Effector memory CD8-positive, alpha-beta T cell (primary cell): ENCODE measurements around the gene GSE1.
A peak's percentile ranks its signal among the peaks of the same experiment; 100 is the strongest.

ENCODE experiments used
- ATAC-seq: fragments of 150-1000 bp; cut with Tn5 transposase; replicated peaks from 2 replicates; pipeline ENCODE4 v1.10.0; 2021; ENCODE audit warnings: mild to moderate bottlenecking, moderate library complexity
- DNase-seq, 3 experiments: peaks; one replicate each; pipeline ENCODE4 v3.0.0; 2021
- H3K27ac Mint-ChIP-seq, 2 donors: one replicate each; pipeline ENCODE4 v1.8.0; 2022; ENCODE audit warnings: mild to moderate bottlenecking in 2 of 2, mixed read lengths in 2 of 2, moderate library complexity in 2 of 2
- H3K27me3 Mint-ChIP-seq, 2 donors: one replicate each; pipeline ENCODE4 v1.8.0; 2022; ENCODE audit warnings: mixed read lengths in 2 of 2
- H3K36me3 Mint-ChIP-seq: one replicate; pipeline ENCODE4 v1.8.0; 2022; ENCODE audit warnings: mild to moderate bottlenecking, moderate library complexity, mixed read lengths; ENCODE audit not compliant: insufficient read depth
- H3K4me1 Mint-ChIP-seq, 2 donors: one replicate each; pipeline ENCODE4 v1.8.0; 2022; ENCODE audit warnings: low read depth in 2 of 2, mixed read lengths in 2 of 2
- H3K4me3 Mint-ChIP-seq, 2 donors: one replicate each; pipeline ENCODE4 v1.8.0; 2022; ENCODE audit warnings: mild to moderate bottlenecking in 2 of 2, mixed read lengths in 2 of 2, moderate library complexity in 2 of 2
- H3K9me3 Mint-ChIP-seq, 2 donors: one replicate each; pipeline ENCODE4 v1.8.0; 2022; ENCODE audit warnings: mixed read lengths in 2 of 2

GSE1 gene

DNA sequence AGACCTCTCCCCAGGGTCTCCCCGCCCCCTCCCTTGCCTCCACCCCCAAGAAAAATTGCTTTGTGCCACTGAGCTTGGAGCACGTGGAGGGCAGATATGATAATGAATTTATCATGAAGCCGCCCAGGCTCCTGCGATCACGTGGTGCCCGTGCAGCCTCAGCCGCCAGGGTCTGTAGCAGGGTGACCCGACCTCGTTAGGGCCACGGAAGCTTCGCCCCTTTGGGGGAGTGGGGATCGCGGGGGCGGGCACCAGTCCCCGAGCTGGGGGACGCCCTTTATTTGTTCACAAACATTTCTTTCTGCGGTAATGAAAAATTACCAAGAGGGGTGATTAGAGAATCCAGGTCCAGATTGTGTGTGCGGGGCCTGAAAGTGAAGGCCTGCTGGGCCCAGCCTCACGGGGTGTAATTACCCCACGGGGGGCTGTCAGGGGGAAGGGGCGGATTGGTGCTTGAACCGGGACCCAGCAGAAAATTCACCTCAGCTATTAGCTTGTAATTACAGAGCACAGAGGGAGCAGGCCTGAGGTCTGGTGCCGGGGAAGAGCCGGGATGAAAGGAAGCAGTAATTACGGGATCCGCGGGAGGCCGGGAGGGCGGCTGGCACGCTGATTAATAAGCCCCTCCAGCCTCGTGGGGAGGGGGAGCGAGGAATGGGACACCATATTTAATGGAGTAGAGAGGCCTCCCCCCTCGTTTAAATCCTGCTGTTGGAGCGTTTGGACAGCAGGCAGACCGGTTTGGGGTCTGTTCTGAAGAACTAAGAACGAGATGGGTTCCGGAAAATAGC is 13.3 kb downstream of the GSE1 start:
- Mint-ChIP-seq H3K4me1 (peaks cover 51 to 66% of the 10 kb centered on the region in 2 donors), H3K27ac (peak overlapping the region; percentile 77 to 78)

DNA sequence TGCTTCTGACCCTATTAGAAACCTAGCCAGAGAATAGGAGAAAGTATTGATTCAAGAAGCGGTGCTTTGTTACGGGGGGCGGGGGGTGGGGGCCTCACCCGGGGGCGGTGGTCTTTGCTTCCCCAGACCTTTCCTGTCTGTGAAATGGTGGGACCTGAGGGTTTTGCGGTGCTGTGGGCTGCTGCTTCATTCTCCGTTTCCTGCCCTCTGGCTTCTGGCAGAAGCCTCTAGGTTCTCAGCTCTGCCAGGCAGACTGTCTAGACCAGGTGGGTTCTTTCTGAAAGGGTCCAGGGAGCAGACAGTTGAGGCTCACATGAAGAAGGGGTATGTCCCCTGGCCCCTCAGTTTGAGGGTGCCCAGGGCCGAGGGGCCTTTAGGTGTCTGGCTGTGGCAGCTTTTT is 14.0 kb downstream of the GSE1 start:
- DNase-seq, result no peak
- Mint-ChIP-seq H3K27ac (peak overlapping the region; percentile 65 to 75), H3K27me3 (no peaks in the 10 kb centered on the region), H3K36me3 (peaks cover 26% of the 10 kb centered on the region), H3K4me1 (peaks cover 46 to 61% of the 10 kb centered on the region in 2 donors), H3K9me3 (no peaks in the 10 kb centered on the region), H3K4me3 (peak overlapping the region in 1 of 2 donors; percentile 67)
- peak; percentile 62 for ATAC-seq

More for the DNA sequence above, 13.3 kb downstream of the GSE1 start:
- ATAC-seq (no peak), DNase-seq (no peak)
- Mint-ChIP-seq H3K27me3 (no peaks in the 10 kb centered on the region), H3K9me3 (no peaks in the 10 kb centered on the region), H3K4me3 (peak overlapping the region; percentile 58 to 67), H3K36me3 (peaks cover 29% of the 10 kb centered on the region)

DNA sequence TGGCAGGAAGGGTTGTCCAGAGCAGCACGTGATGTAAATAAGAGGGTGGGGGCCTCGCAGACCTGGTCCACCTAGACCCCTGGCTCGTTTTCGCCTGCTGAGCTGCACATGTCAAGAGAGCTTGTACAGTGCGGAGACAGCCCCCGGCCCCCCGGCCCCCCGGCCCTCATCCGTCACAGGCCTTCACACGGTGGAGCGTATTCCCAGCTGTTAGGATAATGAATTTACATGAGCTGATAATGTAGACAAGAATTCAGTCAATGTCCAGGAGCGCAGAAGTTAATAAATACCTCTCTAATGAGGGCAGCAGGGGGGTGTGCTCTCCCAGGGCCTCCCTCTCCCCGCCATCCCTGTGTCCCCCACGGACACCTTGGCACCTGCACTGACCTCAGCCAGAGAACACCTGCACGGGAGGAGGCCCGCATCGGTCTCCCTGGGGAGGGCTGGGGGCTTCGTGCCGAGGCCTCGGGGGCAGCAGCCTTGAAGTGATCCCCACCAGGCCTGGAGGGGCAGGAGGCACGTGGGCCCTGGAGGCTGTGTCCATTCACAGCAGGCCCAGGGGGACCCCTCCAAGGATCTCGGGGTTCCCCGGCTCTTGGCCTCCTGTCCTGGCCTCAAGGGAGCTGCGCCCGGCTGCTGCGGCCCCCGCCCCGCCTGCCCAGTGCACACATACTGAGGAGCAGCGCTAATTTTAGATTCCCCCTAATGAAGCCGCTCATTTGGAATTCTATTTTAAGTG is 14.6 kb downstream of the GSE1 start:
- no peaks in the 10 kb centered on the region for H3K9me3 Mint-ChIP-seq
- H3K4me1 Mint-ChIP-seq, result peaks cover 42 to 55% of the 10 kb centered on the region in 2 donors
- H3K27me3 Mint-ChIP-seq, result no peaks in the 10 kb centered on the region
- no peak overlapping the region for H3K4me3 Mint-ChIP-seq
- ATAC-seq, result no peak
- H3K36me3 Mint-ChIP-seq, result peaks cover 23% of the 10 kb centered on the region
- no peak for DNase-seq
- peak overlapping the region; percentile 65 to 75 for H3K27ac Mint-ChIP-seq

DNA sequence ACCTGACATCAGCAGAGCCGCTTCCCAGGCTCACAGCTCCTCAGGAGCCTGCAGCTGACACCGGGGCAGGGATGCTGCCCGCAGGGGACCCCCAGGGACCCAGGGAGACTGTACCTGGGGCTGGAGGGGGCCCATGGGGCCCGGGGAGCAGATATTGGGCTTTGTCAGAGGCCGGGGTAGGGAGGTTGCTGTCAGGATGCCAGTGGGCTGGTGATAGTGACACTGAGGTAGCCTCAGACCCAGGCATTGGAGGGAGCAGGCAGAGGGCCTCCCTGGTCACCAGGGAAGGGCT is 15.1 kb downstream of the GSE1 start:
- H3K27me3 Mint-ChIP-seq, result no peaks in the 10 kb centered on the region
- no peak overlapping the region for H3K27ac Mint-ChIP-seq
- H3K9me3 Mint-ChIP-seq, result no peaks in the 10 kb centered on the region
- peaks cover 22% of the 10 kb centered on the region for H3K36me3 Mint-ChIP-seq
- peaks cover 40 to 53% of the 10 kb centered on the region in 2 donors for H3K4me1 Mint-ChIP-seq
- ATAC-seq (no peak), DNase-seq (no peak)
- H3K4me3 Mint-ChIP-seq, result no peak overlapping the region

DNA sequence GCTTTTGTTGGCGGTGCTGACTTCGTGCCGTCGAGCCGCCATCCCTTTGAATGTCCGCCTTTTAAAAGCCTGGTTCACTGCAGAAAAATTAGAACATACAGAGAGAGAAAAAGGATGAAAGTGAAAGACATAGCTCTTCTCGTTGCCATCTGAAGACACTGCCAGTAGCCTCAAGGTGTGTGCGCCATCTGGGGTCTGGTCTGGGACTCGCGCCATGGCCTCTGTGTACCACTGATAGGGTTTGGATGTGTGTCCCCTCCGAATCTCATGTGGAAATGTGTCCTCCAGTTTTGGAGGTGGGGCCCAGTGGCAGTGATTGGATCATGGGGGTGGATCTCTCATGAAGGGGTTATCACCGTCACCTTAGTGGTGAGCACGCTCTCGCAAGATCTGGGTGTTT is 15.5 kb downstream of the GSE1 start:
- H3K27ac Mint-ChIP-seq, result peak overlapping the region in 1 of 2 donors; percentile 66
- DNase-seq, result no peak
- H3K27me3 Mint-ChIP-seq, result no peaks in the 10 kb centered on the region
- no peak for ATAC-seq
- no peaks in the 10 kb centered on the region for H3K9me3 Mint-ChIP-seq
- H3K4me1 Mint-ChIP-seq, result peaks cover 37 to 48% of the 10 kb centered on the region in 2 donors
- peaks cover 22% of the 10 kb centered on the region for H3K36me3 Mint-ChIP-seq
- H3K4me3 Mint-ChIP-seq, result no peak overlapping the region

DNA sequence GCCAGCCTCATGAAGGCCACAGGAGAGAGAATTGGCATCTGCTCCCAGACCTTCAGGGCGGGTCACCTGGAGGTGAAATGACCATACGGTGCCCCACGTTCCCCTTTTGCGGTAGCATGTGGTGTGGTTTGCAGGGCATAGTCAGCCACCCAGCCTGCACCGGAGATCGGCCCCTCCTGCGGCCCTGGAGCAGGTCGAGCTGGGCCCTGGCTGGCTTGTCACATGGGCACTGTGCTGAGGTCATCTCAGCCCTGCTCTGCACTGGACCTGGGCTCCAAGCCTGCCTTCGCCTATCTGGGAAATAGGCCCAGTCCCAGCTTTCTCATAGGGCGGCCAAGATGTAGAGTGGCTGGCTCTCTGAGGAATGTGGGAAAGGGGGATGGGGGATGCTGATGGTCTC is 16.2 kb downstream of the GSE1 start:
- no peak overlapping the region for H3K4me3 Mint-ChIP-seq
- H3K4me1 Mint-ChIP-seq, result peaks cover 38 to 46% of the 10 kb centered on the region in 2 donors
- H3K9me3 Mint-ChIP-seq, result no peaks in the 10 kb centered on the region
- peak overlapping the region; percentile 66 to 73 for H3K27ac Mint-ChIP-seq
- H3K27me3 Mint-ChIP-seq, result no peaks in the 10 kb centered on the region
- DNase-seq, result no peak
- no peak for ATAC-seq
- peaks cover 22% of the 10 kb centered on the region for H3K36me3 Mint-ChIP-seq

DNA sequence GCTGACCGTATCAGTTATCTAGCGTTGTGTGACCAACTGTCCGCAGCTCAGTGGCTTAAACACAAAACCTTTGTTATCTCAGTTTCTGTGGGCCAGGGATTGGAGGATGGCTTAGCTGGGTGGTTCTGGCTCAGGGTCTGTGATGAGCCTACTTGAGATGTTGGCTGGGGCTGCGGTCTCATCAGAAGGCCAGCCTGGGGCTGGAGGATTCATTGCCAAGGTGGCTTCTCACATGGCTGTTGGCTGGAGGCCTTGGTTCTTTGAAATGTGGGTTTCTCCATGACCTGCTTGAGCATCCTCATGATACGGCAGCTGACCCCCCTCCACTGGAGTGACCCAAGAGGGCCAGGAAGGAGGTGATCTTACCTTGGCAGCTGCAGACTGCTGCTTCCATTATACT is 16.7 kb downstream of the GSE1 start:
- no peaks in the 10 kb centered on the region for H3K27me3 Mint-ChIP-seq
- peak overlapping the region in 1 of 2 donors; percentile 73 for H3K27ac Mint-ChIP-seq
- no peak for ATAC-seq
- peak overlapping the region in 1 of 2 donors; percentile 20 for H3K4me3 Mint-ChIP-seq
- no peaks in the 10 kb centered on the region for H3K9me3 Mint-ChIP-seq
- H3K36me3 Mint-ChIP-seq, result peaks cover 22% of the 10 kb centered on the region
- peaks cover 40 to 45% of the 10 kb centered on the region in 2 donors for H3K4me1 Mint-ChIP-seq
- no peak for DNase-seq

DNA sequence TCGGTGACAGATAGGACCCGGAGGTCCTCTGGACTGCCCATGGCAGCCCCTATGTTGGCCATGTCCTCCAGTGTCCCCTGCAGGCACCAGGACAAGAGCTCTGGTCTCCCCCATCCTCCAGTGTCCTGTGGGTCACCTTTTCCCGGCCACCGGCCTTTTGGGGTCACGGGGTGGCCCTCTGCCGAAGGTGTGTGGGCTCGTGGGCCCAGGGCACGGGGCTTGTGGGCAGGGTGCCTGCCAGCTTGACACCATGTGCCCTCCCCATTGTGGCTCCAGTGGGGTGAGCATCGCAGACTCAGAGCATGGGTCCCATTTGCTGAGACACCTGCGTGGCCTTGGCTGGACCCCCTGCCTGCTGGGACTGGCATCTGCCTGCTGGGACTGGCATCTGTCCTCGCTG is 18.1 kb downstream of the GSE1 start:
- no peaks in the 10 kb centered on the region for H3K9me3 Mint-ChIP-seq
- H3K4me1 Mint-ChIP-seq, result peaks cover 33 to 36% of the 10 kb centered on the region in 2 donors
- H3K36me3 Mint-ChIP-seq, result peaks cover 13% of the 10 kb centered on the region
- H3K27ac Mint-ChIP-seq, result peak overlapping the region in 1 of 2 donors; percentile 17
- H3K4me3 Mint-ChIP-seq, result no peak overlapping the region
- ATAC-seq (no peak), DNase-seq (no peak)
- no peaks in the 10 kb centered on the region for H3K27me3 Mint-ChIP-seq

DNA sequence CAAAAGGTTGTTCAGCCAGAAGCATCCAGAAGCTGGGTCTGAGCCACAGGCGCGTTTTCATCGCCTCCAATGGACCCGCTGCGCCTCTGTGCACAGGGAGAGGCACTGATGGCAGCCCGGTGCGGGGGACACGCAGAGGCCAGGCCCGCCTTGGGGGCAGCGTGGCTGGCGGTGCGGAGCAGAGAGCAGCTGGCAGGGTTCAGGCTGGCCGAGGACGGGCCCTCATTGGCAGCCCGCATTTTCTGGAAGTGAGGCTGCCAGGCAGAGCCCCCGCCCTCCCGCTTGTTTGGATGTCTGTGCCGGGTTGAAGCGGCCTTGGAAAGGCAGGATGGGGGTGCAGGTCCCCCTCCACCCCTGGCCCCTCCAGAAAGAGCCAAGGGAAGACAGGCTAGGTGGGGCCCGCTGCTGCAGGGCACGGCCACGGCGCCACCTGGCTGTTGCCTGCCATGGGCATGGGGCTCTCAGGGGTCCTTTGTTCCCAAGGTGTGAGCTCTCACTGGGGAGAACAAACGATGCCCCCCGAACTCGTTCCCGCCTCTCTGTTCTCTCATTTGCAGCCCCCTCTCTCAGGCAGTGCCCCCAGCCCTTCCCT is 18.8 kb downstream of the GSE1 start:
- DNase-seq (no peak), ATAC-seq (no peak)
- H3K27ac Mint-ChIP-seq, result peak overlapping the region in 1 of 2 donors; percentile 56
- H3K36me3 Mint-ChIP-seq, result peaks cover 10% of the 10 kb centered on the region
- H3K4me1 Mint-ChIP-seq, result peaks cover 28 to 31% of the 10 kb centered on the region in 2 donors
- H3K4me3 Mint-ChIP-seq, result no peak overlapping the region
- no peaks in the 10 kb centered on the region for H3K27me3 Mint-ChIP-seq
- H3K9me3 Mint-ChIP-seq, result no peaks in the 10 kb centered on the region

DNA sequence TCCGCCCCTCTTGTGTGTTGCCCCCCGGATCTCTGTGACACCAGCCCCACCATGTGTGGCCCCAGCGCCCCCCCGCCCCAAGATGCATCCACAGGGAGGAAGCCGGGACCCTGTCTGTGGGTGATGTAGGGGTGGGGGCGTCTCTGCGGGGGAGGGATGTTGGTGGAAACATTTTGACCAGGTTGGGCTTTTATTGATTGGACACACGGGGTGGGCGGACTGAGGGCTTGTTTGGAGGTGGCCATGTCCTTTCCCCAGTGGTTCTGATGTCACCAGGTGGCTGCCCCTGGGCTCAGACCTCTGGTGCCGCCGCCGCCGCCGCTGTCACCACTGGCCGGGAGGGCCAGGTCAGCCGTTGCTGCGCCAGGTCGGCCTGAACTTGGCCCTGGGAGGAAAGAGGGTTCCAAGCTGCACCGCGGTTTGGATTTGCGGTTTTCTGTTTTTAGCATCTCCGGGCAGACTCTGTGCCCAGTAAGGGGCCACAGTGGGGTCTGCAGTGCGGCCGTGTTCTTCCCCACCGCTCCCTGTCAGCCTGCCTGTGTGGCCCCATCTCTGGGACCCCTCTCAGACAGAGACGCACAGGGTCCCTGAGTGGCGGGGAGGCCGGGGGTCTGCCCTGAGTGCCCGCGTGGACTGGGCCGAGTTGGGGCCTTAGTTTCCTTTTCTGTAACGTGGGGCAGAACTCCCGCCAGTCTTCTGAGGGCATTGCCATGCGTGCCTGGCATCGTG is 19.8 kb downstream of the GSE1 start:
- H3K27ac Mint-ChIP-seq, result peak overlapping the region in 1 of 2 donors; percentile 35
- H3K4me1 Mint-ChIP-seq, result peaks cover 24 to 28% of the 10 kb centered on the region in 2 donors
- H3K9me3 Mint-ChIP-seq, result no peaks in the 10 kb centered on the region
- no peak overlapping the region for H3K4me3 Mint-ChIP-seq
- H3K27me3 Mint-ChIP-seq, result no peaks in the 10 kb centered on the region
- peaks cover 7% of the 10 kb centered on the region for H3K36me3 Mint-ChIP-seq
- DNase-seq (no peak), ATAC-seq (no peak)

DNA sequence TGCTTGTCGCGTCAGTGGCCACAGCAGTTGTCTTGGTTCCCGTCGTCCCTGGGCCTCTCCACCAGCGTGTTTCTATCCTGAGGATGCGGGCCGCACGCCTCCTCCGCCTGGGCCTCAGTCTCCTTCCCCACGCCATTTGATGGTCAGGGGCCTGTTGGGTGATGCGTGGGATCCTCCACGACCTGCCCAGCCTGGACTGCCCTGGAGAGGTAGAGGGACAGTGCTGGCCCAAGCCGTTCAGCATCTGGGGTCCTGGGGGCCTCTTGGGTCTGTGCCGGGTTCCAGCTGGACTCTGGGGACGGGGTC is 20.3 kb downstream of the GSE1 start:
- no peak overlapping the region for H3K4me3 Mint-ChIP-seq
- H3K36me3 Mint-ChIP-seq, result peaks cover 9% of the 10 kb centered on the region
- H3K9me3 Mint-ChIP-seq, result no peaks in the 10 kb centered on the region

DNA sequence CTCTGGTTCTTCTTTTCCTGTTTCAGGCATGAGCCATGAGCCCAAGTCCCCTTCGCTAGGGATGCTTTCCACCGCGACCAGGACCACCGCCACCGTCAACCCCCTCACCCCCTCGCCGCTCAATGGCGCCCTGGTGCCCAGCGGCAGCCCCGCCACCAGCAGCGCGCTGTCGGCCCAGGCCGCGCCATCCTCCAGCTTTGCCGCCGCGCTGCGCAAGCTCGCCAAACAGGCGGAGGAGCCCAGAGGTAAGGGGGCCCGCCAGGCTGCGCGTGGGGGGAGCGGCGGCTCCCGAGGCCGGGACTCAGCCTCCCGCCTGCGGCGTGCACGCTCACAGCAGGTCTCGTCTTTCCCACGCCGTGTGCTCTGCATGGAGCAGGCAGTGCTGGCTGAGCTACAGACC is 20.8 kb downstream of the GSE1 start:
- no peak for DNase-seq
- Mint-ChIP-seq H3K4me1 (peaks cover 15 to 27% of the 10 kb centered on the region in 2 donors), H3K4me3 (no peak overlapping the region), H3K36me3 (peaks cover 7% of the 10 kb centered on the region), H3K27me3 (no peaks in the 10 kb centered on the region), H3K27ac (peak overlapping the region in 1 of 2 donors; percentile 35), H3K9me3 (no peaks in the 10 kb centered on the region)
- no peak for ATAC-seq

More for the DNA sequence above, 20.3 kb downstream of the GSE1 start:
- Mint-ChIP-seq H3K27ac (peak overlapping the region in 1 of 2 donors; percentile 35), H3K4me1 (peaks cover 20 to 31% of the 10 kb centered on the region in 2 donors), H3K27me3 (no peaks in the 10 kb centered on the region)
- ATAC-seq, result no peak
- DNase-seq, result no peak

DNA sequence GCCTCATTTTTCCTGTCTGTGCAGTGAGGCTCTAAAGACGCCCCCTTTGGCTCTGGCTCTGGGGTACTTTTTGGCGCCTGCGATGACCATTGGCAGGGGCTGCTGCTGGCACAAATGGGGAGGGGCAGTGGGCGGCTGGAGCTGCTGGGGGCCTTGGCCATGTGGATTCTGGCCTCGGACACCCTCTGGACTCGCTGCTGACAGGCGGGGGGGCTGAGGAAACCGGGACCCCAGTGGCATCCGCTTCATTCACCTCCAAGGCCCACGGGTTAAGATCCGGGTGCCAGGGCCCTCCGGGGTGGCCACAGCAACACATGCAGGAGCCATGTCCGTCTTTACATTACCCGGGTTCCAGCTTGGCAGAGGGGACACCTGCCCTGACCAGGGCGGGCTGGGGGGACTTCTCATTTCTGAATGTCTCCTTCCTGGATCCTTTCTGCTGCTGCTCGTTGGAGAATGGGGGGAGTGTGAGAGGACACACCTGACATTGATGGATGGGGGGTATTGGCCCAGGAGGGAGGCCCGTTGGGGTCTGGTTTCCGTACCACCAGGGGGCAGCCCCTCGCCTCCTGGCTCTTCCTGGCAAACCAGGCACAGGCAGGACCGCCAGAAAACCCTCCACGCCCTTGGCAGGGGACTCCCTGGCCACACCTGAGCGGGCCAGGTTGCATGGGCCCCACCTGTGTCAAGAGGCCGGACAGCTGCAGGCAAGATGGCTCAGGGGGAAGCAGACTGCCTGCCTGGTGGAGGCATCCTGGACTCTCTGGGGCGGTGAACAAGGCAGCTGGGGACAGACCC is 21.8 kb downstream of the GSE1 start:
- H3K4me1 Mint-ChIP-seq, result peaks cover 13 to 26% of the 10 kb centered on the region in 2 donors
- DNase-seq (no peak), ATAC-seq (no peak)
- H3K27ac Mint-ChIP-seq, result peak overlapping the region; percentile 29 to 44
- H3K9me3 Mint-ChIP-seq, result no peaks in the 10 kb centered on the region
- no peak overlapping the region for H3K4me3 Mint-ChIP-seq
- no peaks in the 10 kb centered on the region for H3K27me3 Mint-ChIP-seq
- H3K36me3 Mint-ChIP-seq, result peaks cover 3% of the 10 kb centered on the region
